Activated naive CD4-positive, alpha-beta T cell (primary cell): Measurements from ENCODE around the gene STARD4.

Experiments used
- DNase-seq, 4 experiments: peaks; one replicate each; lab custom pipeline; 2025; lab: John Stamatoyannopoulos, UW

STARD4 gene

GRCh38 chr5:111512375-111513130 lies at the start of gene STARD4:
Gene STARD4, minus strand, starts transcription at chr5:111512535. Its CDS starts 5,102 bp downstream, at chr5:111507433.
- DNase-seq = peak; percentile 78 to 93 (median 83)

GRCh38 chr5:111559680-111560079 lies 47.3 kb upstream of the STARD4 start:
- no peak for DNase-seq

- DNase-seq = no peak
These were observed 45.4 kb upstream of the STARD4 start for GRCh38 chr5:111557686-111558085.

- DNase-seq = no peak
These were observed 44.8 kb upstream of the STARD4 start for GRCh38 chr5:111557111-111557510.

GRCh38 chr5:111556501-111556900 lies 44.2 kb upstream of the STARD4 start:
- DNase-seq = no peak

- no peak for DNase-seq
These were observed 43.4 kb upstream of the STARD4 start for GRCh38 chr5:111555760-111556159.

GRCh38 chr5:111553868-111554267 lies 41.5 kb upstream of the STARD4 start:
- DNase-seq = no peak

GRCh38 chr5:111552896-111553295 lies 40.6 kb upstream of the STARD4 start:
- DNase-seq = no peak

GRCh38 chr5:111552492-111552891 lies 40.2 kb upstream of the STARD4 start:
- no peak for DNase-seq

- DNase-seq = no peak
These were observed 39.4 kb upstream of the STARD4 start for GRCh38 chr5:111551569-111552275.

- DNase-seq = no peak
These were observed 38.8 kb upstream of the STARD4 start for GRCh38 chr5:111551161-111551560.

GRCh38 chr5:111550282-111551020 lies 38.1 kb upstream of the STARD4 start:
- DNase-seq = peak; percentile 9 to 33 (median 24)

GRCh38 chr5:111548992-111549649 lies 36.8 kb upstream of the STARD4 start:
- no peak for DNase-seq

GRCh38 chr5:111548348-111548950 lies 36.1 kb upstream of the STARD4 start:
- no peak for DNase-seq

GRCh38 chr5:111545031-111545430 lies 32.7 kb upstream of the STARD4 start:
- no peak for DNase-seq

- DNase-seq = no peak
These were observed 25.0 kb upstream of the STARD4 start for GRCh38 chr5:111537141-111538024.

- no peak for DNase-seq
These were observed 23.7 kb upstream of the STARD4 start for GRCh38 chr5:111535879-111536549.

- no peak for DNase-seq
These were observed 20.7 kb upstream of the STARD4 start for GRCh38 chr5:111532886-111533582.

GRCh38 chr5:111530298-111530740 lies 18.0 kb upstream of the STARD4 start:
- peak; percentile 22 to 53 (median 42) for DNase-seq
